CD4-positive, alpha-beta T cell treated with Interleukin-1 beta for 1 hour (primary cell): ENCODE measurements around the gene CS.
A peak's percentile ranks its signal among the peaks of the same experiment; 100 is the strongest.
"Not testable (repeated sequence)": the region's sequence is repeated elsewhere in the genome, so short reads cannot be mapped to it uniquely, and the experiment has no call there.

Source experiments
- DNase-seq, 2 donors: peaks; one replicate each; pipeline ENCODE4 v3.0.0-alpha.2; 2020 to 2022

Gene CS

DNA sequence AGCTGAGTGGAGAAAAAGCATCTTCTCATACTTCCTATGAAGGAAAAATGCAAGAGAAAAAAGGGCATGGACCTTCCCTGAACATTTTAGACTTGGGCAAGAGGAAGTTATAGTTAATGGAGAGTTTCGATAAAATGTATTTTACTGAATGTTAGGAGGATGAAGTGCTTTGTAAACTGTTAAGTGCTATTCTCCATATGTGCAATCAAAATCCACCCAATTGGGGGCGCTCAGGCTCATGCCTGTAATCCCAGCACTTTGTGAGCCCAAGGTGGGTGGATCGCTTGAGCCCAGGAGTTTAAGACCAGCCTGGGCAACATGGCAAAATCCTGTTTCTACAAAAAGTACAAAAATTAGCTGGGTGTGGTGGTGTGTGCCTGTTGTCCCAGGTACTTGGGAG is 17.5 kb upstream of the CS start:
- DNase-seq, result no peak

DNA sequence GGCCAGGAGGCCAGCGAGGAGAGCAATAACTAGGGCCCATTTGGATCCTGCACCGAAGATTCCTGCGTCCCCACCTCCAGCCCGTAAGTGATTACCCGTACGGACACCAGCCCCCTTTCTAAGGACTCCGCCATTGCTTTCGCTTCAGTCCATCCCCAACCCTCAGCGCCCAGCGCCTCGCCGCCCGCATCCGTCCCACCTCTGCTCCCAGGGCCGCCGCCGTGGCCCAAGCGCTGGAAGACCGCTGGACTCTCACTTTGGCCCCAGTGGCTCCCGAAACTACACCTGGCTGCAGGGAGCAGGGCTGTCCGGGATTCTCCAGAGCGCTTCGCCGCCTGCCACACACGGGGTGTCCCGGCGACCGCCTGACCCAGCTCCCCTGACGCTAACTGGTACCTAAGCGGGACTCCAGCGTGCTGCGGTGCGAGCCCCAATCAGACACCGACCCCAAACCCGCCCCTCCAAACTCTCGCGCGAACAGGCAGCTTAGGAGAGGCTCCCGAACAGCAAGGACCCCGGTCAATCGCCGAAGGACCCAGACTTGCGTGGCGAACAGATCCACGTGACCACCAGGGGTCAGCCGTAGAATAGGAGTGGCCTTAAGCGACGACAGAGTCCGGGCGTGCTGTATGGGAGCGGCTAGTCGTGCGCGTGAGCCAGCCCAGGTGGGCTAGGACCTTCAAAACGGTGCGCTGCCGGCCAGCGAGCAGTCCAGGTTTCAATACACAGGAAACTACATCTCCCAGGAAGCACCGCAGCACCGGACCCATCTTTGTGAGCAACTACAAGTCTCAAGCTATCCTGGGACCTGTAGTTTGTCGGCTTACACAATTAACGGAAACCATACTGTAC is 15.7 kb upstream of the CS start, which contains the start of gene CNPY2:
TSS of gene CNPY2 (minus strand) at position 367 of the 852 bp plus-strand sequence. CDS start 771 bp downstream, outside the sequence.
- peak; percentile 95 for DNase-seq

DNA sequence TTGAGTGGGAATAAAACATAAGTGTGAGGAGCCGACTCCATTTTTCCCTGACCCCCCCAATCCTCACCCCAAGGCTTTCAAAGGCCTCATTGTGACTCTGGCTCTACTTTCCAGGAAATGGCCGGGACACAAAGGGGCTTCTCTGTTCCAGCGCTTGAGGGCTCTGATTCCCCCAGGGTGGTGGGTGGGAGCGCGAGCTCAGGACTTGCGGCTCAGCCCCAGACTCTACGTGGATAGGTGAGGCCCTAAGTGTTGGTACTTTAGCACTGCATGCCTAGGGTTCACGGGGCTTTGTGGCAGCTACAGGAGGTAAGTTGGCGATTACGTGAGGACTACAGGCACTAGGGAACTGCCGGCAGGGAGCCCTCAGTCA is 15.1 kb upstream of the CS start:
- DNase-seq, result no peak

DNA sequence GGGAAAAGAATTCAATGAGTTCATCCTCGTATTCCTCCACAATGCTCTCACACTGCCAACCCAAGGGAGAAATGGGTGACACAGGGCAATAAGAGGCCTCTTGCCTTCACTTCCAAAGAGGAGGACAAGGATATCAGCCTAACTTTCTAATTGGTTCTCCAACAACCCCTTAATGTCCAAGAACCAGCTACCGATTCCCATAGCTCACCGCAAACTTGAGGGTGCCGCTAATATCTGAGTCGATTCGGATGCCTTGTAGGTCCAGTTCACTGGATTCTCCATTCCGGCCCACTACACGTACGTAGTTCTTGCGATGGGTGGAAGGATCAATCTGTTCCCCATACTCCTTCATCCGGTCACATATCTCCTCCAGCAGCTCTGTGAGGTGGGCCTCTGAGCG is 10.9 kb upstream of the CS start:
- no peak for DNase-seq

DNA sequence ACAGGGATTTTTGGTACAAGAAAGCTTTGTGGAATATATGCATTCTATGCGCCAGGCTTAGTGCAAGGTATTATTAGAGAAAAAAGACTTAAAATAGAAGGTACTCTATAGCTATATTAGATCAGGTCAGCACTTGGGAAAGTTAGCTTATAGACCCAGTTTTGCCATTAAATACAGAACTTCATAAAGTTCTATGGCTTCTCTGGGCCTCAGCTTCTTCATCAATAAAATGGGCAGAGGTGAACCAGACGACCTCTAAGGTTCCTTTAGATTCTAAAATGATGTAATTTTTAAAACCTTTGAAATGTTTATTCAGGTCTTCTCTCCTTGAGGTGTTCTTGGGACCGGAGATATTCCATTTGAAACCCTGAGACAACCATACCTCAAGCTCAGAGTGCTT is 8.6 kb upstream of the CS start:
- DNase-seq, result no peak

DNA sequence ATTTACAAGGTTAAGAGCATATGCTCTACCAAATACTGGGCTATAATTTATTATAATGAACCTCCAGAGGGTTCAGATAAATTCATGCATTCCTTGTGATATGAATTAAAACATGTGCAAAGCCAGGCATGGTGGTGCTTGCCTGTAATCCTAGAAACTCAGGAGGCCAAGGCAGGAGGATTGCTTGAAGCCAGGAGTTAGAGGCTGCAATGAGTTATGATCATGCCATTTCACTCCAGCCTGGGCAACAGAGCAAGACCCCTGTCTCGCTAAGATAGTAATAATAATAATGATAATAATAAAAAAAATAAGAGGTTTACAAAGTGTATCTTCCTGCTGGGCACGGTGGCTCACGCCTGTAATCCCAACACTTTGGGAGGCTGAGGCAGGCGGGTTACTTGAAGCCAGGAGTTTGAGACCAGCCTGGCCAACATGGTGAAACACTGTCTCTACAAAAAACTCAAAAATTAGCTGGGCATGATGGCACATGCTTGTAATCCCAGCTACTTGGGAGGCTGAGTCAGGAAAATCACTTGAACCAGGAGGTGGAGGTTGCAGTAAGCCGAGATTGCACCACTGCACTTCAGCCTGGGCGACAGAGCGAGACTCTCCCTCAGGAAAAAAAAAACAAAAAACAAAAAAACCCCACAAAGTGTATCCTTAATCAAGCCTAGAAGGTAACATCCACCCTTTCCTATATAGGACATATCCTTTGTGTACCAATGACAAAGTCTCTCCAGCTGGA is 7.3 kb upstream of the CS start:
- no peak for DNase-seq

DNA sequence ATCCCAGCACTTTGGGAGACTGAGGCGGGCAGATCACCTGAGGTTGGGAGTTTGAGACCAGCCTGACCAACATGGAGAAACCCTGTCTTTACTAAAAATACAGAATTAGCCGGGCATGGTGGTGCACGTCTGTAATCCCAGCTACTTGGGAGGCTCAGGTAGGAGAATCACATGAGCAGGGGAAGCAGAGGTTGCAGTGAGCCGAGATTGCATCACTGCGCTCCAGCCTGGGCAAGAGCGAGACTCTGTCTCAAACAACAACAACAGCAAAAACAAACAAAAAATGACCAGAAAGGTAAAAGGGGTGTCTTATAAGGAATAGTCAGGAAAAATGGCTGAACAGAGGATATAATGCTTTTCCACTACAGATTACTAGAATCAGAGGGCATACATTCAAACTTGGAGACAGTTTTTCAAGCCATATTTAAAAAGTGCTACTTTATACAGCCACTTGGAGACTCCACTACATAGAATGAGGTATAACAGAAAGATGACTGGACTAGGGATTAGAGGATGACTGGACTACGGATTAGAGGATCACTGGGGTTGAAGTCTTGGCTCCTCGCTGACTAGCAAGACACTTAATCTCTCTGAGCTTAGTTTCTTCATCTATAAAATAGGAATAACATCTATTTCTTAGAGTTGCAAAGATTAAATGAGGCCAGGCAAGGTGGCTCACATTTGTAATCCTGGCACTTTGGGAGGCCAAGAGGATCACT is 4.9 kb upstream of the CS start:
- DNase-seq, result no peak

DNA sequence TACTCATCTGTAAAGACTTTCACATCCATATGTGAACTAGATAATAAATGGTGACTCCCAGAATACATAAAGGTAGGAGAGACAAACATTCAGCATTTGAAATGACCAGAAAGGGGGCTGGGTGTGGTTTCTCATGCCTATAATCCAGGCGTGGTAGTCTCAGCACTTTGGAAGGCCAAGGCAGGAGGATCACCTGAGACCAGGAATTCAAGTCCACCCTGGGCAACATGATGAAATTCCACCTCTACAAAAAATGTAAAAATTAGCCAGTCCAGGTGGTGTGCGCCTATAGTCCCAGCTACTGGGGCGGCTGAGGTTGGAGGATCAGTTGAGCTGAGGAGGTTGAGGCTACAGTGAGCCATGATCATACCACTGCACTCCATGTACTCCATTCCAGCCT is 4.1 kb upstream of the CS start:
- DNase-seq, result no peak

DNA sequence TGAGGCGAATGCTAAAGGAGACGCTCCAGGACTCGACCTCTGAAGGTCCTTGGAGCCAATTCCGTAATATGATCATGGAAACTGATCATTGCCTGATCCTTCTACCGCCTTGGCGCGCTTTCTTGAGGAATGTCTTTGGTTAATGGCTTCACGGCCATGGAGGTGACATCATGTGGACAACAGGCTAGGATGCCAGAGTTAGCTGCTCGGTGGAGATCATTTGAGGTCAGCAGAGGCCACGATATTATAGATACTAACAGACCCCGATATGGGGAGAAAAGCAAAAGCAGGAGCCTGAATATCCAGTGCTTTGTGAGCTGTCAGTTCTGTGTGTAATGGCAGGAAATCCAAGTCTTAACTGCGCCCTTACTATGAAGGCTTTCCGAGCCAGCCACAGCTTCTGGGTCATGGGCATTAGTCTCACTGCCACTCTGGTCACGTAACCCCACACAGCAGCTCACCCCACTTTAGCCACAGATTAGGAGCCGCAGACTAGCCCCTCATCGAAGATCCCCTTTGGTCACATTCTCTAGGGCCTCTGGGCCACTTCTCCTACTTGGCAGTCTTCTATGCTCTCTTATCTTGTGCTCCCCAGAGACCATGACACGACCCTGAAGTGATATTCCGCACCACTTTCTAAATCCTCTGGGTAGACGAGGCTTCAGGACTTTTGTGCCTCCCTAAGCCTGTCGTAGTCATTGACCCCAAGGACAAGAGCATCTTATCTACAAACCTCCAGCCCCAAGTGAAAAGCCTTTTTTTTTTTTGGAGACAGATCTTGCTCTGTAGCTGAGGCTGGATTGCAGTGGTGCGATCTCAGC is 724 bp upstream of the CS start:
- no peak for DNase-seq

DNA sequence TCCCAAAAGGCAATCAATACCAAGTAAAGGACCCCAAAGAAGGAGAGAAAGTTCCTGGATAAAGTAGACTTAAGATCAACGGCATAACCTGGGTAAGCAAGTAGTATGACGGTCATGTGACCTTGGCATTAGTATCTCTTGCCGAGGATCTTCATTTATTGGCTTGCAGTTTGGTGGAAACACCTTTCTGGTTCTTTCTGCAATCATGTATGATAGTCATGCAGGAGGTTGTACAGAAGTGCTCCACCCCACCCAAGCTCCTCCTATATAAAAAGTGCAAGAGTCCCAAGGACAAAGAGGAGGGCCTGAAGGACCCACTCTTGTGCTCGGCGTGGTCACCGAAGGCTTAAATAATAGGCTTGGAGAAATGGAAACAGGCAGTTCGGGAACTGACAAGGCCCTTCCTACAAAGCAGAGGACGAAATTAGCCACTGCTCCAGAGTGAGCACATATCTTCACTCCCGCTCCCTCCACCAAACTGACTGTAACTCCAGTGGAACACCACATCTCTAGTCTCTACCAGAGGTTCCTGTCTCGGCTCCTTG is 750 bp downstream of the CS start:
- DNase-seq, result peak in 1 of 2 donors; percentile 46

DNA sequence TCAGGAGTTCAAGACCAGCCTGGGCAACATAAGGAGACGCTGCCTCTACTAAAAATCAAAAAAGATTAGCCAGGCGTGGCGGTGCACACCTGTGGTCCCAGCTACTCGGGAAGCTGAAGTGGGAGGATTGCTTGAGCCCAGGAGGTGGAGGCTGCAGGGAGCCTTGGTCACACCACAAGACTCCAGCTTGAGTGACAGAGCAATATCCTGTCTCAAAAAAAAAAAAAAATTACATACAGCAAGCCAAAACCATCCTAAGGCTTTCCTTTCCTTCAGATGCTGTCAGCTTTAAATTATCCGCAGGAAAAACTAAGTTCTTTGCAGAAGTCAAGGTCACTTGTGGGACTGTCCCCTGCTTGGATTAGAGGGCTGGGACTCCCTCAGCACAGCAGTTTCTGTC is 1.3 kb downstream of the CS start:
- no peak for DNase-seq

DNA sequence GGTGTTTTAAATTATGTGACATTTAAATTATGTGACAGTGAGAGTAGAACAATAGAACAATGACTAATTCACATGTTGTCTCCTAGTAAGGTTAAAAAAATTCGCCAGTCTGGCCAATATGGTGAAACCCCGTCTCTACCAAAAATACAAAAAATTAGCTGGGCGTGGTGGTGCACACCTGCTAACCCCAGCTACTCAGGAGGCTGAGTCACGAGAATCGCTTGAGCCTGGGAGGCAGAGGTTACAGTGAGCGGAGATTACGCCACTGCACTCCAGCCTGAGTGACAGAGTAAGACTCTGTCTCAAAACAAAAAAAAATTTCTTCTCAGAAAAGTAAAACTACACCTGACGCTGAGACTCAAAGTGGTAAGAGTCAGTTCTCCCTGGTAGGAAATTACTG is 2.7 kb downstream of the CS start:
- DNase-seq, result no peak

DNA sequence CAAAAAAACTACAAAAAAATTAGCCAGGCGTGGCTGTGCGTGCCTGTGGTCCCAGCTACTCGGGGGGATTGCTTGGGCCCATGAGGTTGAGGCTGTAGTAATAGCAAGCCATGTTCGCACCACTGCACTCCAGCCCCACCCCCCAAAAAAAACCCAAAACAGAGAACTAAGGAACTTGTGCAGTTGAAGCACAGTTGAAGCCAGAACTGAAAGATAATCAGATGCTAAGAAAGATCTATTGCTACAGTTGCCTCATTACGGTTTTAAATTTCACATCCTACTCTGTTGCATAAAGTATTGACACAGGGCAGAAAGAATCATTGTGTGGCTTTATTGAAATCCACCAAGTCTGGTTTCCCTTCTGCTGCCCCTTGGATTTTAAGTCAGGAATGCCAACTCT is 3.8 kb downstream of the CS start:
- no peak for DNase-seq

DNA sequence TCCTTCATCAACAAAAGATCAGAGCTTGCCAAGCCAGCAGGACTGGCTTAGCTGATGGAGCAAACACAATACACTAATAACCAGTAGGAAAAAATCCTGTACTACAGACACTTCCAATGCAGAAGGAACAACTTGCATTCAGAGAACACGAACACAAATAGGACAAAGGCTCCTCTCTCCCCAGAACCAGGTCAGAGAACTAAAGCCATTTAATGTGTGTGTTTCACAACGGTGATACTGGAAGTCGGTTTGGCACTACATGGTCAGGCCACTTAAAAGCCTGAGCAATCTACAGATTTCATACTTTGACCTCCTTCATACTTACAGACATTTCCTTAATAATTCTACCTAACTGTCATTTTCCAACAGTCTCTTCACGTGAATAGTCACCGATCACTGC is 6.3 kb downstream of the CS start:
- DNase-seq, result no peak

DNA sequence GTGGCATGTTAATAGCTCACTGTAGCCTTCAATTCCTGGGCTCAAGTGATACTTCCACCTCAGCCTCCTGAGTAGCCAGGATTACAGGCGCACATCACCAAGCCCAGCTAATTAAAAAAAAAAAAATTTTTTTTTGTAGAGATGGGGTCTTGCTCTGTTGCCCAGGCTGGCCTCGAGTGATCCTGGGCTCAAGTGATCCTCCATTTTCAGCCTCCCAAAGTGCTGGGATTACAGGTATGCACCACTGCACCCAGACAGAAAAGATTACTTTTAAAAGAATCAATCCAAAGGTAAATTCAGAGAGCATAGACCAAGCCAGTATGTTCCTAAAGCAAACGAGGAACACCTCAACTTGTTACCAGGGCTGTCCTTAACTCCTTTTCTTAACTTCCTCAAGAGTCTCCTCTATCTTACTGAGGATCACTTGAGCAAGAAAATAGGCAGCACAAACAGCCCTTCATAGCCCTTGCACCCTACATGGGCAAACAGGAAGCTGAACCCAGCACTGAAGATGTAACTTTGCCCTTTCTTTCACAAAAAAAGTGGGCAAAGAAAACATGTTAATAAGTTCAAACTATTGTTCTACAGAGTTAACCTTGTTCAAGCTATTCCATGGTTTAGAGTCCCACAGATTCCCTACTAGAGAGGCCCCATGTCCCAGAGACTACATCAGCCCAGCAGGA is 11.3 kb downstream of the CS start:
- DNase-seq, result no peak

DNA sequence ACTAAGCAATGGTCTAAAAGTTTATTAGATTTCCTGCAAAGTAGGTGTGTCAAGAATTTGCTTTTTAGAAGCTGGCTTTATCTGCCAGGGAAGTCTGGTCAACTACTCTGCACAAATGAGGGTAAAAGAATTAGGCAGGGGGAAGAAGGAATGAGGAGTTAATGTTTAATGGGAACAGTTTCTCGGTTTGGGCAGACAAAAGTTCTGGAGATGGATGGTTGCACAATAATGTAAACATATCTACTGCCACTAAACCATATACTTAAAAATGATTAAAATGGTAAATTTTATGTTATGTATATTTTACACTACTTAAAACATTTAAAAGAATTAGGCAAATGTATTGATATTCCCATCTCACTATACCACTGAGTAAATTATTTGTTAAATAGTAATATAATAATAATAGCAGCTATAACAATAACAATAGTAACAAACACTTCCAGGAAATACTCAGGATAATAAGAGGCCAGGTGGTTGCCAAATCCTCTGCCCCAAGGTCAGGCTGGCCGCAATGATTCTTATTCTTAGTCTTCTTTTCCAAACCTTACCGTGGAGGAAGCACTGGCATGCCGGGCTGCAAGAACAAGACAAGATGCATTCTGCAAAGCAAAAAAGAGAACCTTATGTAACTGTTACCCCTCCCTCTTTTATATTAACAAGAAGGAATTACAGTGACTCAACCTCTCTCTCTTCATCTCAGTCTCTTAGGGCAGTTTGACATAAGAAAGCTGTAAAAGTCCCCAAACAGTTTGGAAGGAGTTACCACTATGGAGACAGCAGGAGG is 13.9 kb downstream of the CS start:
- DNase-seq, result no peak

DNA sequence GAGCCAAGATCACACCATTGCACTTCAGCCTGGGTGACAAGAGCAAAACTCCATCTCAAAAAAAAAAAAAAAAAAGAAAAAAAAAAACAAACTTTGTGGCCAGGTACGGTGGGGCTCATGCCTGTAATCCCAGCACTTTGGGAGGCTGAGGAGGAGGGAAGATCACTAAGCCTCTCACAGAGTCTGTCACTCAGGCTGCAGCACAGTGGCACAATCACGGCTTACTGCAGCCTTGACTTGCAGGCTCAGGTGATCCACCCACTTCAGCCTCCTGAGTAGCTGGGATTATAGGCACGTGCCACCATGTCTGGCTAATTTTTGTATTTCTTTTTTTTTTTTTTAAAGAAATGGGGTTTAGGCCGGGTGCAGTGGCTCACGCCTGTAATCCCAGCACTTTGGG is 15.9 kb downstream of the CS start:
- DNase-seq, result not testable (repeated sequence)

DNA sequence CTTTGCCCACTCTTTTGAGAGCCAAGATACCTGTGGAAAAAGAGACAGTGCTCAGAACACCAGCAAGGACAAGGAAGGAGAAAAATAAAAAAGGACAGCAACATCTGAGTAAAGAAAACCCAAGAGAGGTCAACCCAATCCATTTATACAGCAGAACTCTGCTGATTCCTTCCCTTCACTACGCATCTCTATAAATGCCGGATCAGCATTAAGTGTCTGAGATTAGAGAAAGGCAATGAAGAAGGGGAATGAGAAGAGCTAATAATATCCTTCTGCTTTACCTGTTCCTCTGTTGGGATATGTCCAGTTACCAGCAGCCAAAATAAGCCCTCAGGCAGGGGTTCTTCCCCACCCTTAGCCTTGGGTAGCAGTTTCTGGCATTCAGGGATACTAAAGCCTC is 17.6 kb downstream of the CS start:
- no peak for DNase-seq

DNA sequence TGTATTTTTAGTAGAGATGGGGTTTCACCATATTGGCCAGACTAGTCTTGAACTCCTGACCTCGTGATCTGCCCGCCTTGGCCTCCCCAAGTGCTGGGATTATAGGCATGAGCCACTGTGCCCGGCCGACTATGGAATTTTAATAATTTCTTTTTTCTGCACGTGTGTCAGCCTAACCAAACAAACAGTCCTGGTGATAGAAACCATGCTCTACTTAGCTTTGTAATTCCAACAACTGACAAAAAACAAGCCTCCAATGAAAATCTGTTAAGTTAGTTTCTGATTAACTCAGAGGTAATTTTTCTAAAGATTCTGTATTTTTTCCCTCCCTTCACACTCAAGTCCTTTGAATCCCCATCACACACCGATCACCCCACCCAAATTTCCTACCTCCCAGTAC is 18.1 kb downstream of the CS start:
- no peak for DNase-seq

DNA sequence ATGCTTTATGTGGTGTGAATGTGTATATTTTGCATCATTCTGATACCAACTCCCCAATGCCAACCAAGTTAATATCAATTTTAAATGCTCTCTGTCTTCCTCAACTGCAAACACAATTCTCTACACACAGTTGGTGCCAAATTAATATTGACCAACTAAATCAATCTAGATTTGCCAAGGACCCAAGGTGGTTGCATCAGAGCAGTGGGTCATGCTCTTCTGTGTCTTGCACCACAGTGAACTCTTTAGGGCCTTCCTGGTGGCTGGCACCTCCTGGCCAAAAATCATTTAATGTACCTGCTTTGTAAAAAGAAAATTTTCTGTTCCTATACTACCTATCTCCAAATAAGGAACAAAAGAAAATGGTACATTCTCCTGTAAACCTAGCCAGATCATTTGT is 19.3 kb downstream of the CS start:
- no peak for DNase-seq

DNA sequence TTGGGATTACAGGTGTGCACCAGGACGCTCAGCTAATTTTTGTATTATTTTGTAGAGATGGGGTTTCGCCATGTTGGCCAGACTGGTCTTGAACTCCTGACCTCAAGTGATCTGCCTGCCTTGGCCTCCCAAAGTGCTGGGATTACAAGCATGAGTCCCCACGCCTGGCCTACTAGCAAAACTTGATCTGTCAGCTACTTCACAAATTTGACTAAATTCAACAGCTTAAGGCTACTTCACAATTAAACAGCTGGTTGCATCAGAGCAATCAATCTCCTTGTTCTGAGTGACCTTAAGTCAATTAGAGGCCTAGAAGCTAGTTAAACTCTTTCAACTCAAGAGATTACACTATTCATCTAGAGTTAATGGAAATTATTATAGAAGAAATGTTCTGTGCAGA is 21.2 kb downstream of the CS start:
- no peak for DNase-seq
